Lower leg skin (tissue), 4 donors: ENCODE data around the gene PDLIM1. TPM values are rescaled to one million over a fixed set of nuclear protein-coding genes. Genes with fewer than 3 reads are reported as not detected.
"Not testable (repeated sequence)": the region's sequence is repeated elsewhere in the genome, so short reads cannot be mapped to it uniquely, and the experiment has no call there.

Experiments
- DNase-seq, 2 donors: peaks; one replicate each; pipeline ENCODE4 v3.0.0-alpha.2; 2019; ENCODE audit warnings: low spot score in 2 of 2
- H3K4me3 ChIP-seq: fragments of 200-600 bp; sonication (generic); 2 replicates; pipeline ENCODE4 v1.5.1; 2017; ENCODE audit warnings: mild to moderate bottlenecking, low read depth; ENCODE audit not compliant: poor library complexity, severe bottlenecking
- POLR2A ChIP-seq, 2 donors: fragments of 450-650 bp; IDR thresholded peaks; one replicate each; pipeline ENCODE4 v1.6.1; 2016 to 2017; ENCODE audit warnings: antibody characterized with exemption in 2 of 2, mild to moderate bottlenecking in 1 of 2, moderate library complexity in 1 of 2
- WGBS, 2 donors: methylation state at CpG; one replicate each; pipeline ENCODE4 v1.1.5; 2018; 5-methylcytosine and 5-hydroxymethylcytosine counted together
- intact Hi-C: fragments of 100-400 bp; cut with DNase I; formaldehyde crosslinking; loops from one replicate; pipeline ENCODE4 v1.15.0; 2023; ENCODE audit warnings: low total_unique reads
- total RNA-seq, 4 donors: library from RNA; depleted of rRNA; stranded (reverse); fragments of >200 nt; gene quantifications; one replicate each; pipeline ENCODE4 v1.1.0, GENCODE V29; 2016
- TF ChIP-seq, protein P1 (sequence below), 3 donors: fragments of 450-650 bp; IDR thresholded peaks; one replicate each; pipeline ENCODE4 v1.5.1; 2016; ENCODE audit warnings: antibody characterized with exemption in 3 of 3, mild to moderate bottlenecking in 3 of 3, moderate library complexity in 2 of 3

The PDLIM1 gene
- total RNA-seq, 4 donors from 2014 or later, result 46.3 to 85.0 (median 61.4) TPM

GRCh38 chr10:95242581-95243317, 48.1 kb downstream of the PDLIM1 start:
- no peak overlapping the region for H3K4me3 ChIP-seq
- intact Hi-C loops, result no loop called here
- TF ChIP-seq POLR2A (IDR thresholded peaks at IDR 0.05), result no peak
- TF ChIP-seq, protein P1, sequence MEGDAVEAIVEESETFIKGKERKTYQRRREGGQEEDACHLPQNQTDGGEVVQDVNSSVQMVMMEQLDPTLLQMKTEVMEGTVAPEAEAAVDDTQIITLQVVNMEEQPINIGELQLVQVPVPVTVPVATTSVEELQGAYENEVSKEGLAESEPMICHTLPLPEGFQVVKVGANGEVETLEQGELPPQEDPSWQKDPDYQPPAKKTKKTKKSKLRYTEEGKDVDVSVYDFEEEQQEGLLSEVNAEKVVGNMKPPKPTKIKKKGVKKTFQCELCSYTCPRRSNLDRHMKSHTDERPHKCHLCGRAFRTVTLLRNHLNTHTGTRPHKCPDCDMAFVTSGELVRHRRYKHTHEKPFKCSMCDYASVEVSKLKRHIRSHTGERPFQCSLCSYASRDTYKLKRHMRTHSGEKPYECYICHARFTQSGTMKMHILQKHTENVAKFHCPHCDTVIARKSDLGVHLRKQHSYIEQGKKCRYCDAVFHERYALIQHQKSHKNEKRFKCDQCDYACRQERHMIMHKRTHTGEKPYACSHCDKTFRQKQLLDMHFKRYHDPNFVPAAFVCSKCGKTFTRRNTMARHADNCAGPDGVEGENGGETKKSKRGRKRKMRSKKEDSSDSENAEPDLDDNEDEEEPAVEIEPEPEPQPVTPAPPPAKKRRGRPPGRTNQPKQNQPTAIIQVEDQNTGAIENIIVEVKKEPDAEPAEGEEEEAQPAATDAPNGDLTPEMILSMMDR (IDR thresholded peaks at IDR 0.05), result no peak
- no peak for DNase-seq
- 74 to 79% methylated on average over 8 of the region's 8 CpGs for WGBS, 2 donors

DNA sequence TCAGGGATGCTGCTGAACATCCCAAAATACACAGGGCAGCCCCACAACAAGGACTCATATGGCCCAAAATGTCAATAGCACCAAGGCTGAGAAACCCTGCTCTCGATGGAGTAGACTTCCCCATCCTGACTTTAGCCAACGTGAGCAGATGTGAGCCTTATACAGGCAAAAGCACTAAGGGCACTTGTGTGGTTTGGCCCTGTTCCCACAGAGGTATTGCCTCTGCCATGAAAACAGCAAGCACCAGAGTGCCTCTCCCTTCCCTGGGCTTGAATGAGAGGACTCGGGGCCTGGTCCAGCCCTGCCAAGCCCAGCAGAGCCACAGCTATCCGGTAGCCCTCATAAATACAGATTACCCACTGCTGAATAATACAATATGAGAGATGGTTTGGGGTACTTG, 49.3 kb downstream of the PDLIM1 start:
- 69 to 76% methylated on average over 4 of the region's 4 CpGs for WGBS, 2 donors
- DNase-seq, result no peak
- intact Hi-C loops, result no loop called here
- TF ChIP-seq, protein P1 (IDR thresholded peaks at IDR 0.05), result no peak
- TF ChIP-seq POLR2A (IDR thresholded peaks at IDR 0.05), result no peak
- no peak overlapping the region for H3K4me3 ChIP-seq

GRCh38 chr10:95240811-95241210, 50.0 kb downstream of the PDLIM1 start:
- intact Hi-C loops, result no loop called here
- WGBS, 2 donors, result 95 to 98% methylated on average over 6 of the region's 6 CpGs

DNA sequence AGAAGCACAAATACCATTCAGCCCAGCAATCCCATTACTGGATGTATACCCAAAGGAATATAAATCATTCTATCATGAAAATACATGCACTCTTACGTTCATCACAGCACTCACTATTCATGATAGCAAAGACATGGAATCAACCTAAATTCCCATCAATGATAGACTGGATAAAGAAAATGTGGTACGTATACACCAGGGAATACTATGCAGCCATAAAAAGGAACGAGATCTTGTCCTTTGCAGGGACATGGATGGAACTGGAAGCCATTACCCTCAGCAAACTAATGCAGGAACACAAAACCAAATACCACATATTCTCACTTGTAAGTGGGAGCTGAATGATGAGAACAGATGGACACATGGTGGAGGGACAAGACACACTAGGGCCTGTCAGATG, 50.7 kb downstream of the PDLIM1 start:
- intact Hi-C loops, DNase-seq, H3K4me3 ChIP-seq: not testable (repeated sequence)
- WGBS, 2 donors, result 92 to 97% methylated on average over 3 of the region's 3 CpGs

More at GRCh38 chr10:95240811-95241210, 50.0 kb downstream of the PDLIM1 start:
- no peak for DNase-seq
- TF ChIP-seq, protein P1 (IDR thresholded peaks at IDR 0.05), result no peak
- no peak for TF ChIP-seq POLR2A (IDR thresholded peaks at IDR 0.05)
- H3K4me3 ChIP-seq, result no peak overlapping the region

- intact Hi-C loops, result loop anchor here (10.0 kb wide), 1 partner anchor 53 kb away; no protein-coding TSS in a partner anchor
- TF ChIP-seq, protein P1 (IDR thresholded peaks at IDR 0.05), result no peak
- TF ChIP-seq POLR2A (IDR thresholded peaks at IDR 0.05), result no peak
- H3K4me3 ChIP-seq, result no peak overlapping the region
- 83 to 89% methylated on average over 12 of the region's 12 CpGs for WGBS, 2 donors
- no peak for DNase-seq
Measured at GRCh38 chr10:95237376-95238170, 53.2 kb downstream of the PDLIM1 start.
